Body of pancreas (tissue), 4 donors: Measurements from ENCODE around the gene CYB5A.

Source experiments
- CTCF ChIP-seq, 7 experiments: fragments of 450-650 bp in 4 of 7; fragments of 200-600 bp in 3 of 7; sonication (generic) in 3 of 7; IDR thresholded peaks; one replicate each; pipeline ENCODE4 v1.5.1; 2016 to 2019; ENCODE audit warnings: antibody characterized with exemption in 7 of 7
- POLR2A ChIP-seq, 3 donors: fragments of 450-650 bp; IDR thresholded peaks; one replicate each; pipeline ENCODE4 v1.6.1; 2016; ENCODE audit warnings: antibody characterized with exemption in 3 of 3, mild to moderate bottlenecking in 2 of 3

- TF ChIP-seq CTCF (IDR thresholded peaks at IDR 0.05) (peak in 1 of 7 experiments; percentile 0), POLR2A (IDR thresholded peaks at IDR 0.05) (peak in 2 of 3 donors; percentile 52)
Observed at GRCh38 chr18:74234326-74235171, 57.2 kb downstream of the CYB5A start.
